ENCODE results near the gene EHD1. TPM values are rescaled to one million over a fixed set of nuclear protein-coding genes. Genes with fewer than 3 reads are reported as not detected.

EHD1 gene
- total RNA-seq, 1 donor from 2014 or later: 95.0 TPM

DNA sequence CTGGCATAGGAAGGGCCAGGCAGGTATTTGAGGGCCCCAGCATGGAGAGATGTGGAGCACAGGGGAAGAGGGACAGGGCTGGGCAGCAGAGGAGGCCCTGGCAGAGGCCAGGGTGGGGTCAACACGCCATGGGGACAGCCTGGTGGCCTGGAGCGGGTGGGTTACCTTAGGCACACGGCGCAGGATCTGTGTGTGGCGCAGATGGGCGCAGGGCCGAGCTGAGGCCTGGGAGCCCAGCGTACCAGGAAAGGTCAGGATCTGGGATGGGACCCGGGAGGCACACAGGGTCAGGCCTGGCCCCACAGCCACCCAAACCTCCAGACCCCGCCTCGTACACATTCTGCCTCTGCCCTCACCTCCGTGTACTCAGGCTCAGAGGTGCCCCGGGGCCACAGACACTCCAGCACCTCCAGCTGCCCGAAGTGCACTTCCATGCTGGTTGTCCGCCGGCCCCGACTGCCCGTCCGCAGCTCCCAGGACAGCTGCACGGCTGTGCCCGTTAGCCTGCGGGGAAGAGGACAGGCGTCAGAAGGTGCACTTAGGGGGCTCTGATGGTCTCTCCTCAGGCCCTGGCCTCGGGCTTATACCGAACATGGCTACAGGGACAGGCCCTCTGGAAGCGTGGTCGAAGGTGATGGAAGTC is 32.2 kb upstream of the EHD1 start:
- no peak for DNase-seq (ENCODE audit: low spot score)

DNA sequence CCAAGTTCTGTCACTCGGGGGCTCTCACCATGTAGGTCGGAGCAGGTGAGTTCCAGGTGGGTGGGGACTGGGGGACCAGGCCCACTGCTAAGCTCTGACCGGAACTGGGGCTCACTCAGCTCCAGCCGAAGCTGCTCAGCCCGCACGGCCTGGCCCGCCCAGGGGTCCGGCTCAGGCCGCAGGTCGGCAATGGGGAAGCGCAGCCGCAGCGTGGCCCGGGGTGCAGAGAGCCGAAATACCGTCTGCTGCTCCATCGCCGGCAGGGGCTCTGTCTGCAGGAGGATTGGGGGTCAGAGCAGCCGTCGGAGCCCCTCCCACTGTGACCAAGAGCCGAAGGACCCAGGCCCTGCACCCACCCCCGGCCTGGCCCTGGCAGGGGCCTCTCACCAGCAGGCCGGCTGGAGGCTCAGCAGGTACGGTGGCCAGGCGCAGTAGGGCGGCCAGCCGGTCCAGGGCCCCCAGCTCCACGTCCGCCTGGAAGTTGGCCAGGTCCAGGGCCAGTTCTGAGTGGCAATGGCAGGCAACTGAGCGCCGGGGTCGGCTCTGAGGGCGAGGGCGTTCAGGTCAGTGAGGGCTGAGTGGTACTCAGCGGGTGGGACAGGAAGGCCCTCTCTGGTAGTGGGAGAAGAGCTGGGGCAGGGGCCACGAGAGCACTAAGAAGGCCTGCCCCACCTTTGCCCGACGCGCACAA is 31.4 kb upstream of the EHD1 start:
- DNase-seq (ENCODE audit: low spot score): no peak

DNA sequence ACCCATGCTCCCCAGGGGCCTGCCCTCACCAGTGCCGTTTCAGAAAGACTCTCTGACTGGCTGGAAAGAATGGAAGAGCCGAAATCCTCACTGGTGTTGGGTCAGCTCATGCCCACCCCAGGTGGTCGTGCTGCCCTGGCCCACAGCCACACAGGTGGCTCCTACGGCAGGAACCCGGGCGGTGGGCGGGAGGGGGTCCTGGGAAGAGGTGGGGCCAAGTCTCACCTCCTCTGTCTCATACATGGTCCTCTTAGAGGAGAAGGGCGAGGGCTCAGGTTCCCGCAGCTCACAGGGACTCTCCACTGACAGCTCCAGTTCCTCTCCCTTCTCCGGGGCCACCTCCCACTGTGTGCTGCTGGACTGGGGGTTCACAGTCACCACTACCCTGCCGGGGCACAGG is 30.3 kb upstream of the EHD1 start:
- DNase-seq (ENCODE audit: low spot score): no peak

DNA sequence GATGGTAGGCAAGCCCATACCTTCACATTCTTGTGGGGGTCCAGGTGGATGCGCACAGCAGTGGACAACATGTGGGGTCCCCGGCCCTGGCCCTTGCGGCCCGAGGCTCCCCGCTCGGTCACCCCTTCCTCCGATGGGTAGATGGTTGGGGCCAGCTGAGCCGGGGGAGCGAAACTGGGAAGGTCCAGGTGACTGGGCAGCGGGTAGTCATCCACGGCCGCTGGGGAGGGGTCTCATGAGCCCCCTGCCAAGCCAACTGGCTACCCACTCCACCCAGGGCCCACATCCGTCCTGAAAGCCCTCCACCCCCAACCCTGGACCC is 27.9 kb upstream of the EHD1 start:
- no peak for DNase-seq (ENCODE audit: low spot score)

DNA sequence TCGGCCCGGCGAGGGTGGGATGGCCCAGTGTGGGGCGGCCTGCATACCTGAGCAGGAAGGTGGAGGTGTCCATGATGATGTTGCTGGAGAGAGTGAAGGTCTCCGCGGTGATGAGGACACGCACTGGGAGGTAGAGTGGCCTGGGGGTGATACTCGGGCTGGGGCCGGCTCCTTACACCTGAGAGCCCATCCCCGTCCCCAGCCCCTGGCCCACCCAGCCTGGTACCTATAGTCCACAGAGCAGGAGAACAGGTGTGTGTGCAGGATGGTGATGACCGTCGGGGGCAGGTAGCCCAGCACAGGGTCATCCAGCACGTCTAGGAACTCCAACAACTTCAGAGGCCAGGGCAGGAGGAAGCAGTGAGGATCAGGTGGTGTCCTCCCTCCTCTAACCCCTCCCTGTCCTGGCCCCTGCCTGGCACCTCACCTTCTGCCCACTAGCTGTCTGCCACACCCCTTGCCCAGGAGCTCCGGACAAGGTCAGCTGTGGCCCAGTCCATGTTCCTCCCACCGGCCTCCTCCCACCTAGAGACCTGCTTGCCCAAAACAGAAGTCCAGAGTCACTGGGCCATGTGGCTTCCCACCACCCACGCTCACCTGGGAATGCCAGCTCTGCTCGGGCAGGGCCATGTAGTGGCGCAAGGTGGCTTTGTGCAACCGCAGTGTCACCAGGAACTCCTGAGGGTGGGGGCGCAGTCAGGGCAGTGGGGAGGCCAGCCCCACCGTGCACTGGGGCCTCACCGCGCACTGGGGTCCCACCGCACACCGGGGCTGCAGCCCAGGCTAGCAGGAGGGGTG is 27.3 kb upstream of the EHD1 start:
- DNase-seq (ENCODE audit: low spot score): no peak

DNA sequence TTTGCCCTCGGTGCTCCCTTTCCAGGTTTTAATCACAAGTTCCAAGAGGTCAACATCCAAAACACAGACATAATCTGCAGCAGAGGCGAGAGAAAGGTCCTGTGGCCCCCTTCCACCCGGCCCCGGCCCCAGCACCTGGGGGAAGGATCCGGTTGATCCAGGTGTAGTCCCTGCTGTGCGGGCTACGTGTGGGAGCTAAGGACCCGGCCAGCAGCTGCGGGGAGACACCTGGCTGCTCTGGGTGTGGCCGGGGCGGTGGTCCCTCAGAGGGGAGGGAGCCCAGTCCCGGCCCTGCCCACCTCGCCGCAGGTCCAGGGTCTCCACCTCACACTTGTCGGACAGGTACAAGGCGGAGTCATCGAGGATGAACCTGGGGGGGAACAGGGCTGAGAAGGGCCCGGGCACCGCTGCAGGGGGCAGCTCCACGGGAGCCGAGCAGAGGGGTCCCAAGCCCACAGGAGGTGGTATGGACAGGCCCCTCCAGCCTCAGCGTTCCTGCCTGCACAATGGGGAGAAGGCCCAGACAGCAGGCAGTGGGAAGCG is 24.9 kb upstream of the EHD1 start:
- no peak for DNase-seq (ENCODE audit: low spot score)

DNA sequence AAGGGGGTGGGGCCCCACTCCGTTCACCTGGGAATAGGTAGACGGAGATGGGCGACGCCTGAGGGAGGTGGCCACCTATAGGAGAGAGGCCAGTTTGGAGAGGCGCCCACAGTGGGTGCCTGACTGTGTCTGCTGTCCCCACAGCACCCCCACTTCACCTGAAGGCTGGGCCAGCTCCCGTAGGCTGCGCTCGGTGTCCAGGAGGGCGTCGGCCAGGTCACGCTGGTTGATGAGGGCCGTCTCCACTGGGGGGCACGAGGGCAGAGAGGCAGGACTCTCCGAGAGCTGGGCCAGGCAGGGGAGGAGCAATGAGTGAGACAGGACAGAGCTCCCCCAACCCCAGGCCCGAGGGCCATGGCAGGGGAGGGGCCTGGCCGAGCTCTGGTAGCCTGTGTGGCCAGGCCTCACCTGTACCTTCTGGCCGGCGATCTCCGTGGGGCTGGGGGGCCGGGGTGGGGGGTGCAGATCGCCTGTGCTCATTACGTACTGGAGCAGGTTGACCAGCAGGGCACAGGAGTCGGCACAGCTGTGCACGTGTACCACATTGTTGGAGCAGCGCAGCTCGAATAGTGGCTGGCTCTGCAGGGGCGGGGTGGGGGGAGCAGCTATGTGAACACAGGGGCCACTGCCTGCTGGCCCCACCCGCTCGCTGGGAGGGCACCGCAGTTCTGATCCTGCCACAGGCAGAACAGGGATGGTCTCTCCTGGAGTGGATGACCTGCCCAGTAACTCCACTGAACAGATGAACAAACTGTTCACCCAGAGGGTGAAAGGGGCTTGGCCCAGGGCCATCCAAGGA is 23.9 kb upstream of the EHD1 start:
- DNase-seq (ENCODE audit: low spot score): no peak

DNA sequence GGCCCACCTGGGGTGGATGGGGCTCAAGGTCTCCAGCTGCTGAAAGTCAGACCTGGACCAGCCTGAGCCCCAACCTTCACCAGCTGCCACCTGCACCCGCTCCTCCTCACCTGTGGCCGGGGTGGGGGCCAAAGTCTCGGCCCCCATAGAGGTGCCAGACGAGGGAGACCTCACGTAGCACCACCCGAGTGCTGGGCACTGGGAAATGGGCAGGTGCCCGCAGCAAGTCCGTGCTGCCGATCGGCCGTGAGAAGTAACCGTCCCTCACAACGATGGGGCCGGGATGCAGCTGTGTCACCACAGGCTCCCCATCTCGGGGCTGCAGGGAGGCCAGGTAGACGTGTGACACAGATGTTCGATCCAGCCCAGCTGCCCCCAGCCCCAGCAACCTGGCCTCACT is 22.4 kb upstream of the EHD1 start:
- no peak for DNase-seq (ENCODE audit: low spot score)

DNA sequence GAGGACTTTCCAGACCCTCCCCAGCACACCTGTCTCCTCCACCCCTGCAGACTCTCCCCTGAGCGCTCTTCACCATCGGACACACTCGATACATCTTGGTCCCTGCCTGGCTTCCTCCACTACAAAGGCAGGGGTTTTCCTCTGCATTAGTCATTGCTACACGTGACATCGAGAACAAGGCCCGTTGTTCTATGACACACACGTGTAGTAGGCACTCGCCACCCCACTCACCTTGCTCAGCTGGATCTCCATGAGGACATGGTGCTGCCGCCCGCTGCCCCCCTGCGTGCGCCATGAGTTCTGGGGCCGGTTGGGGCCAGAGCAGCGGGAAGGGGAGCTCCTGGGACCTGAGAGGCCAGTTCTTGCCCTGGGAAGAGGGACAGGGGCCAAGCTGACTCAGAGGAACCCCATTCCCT is 21.9 kb upstream of the EHD1 start:
- DNase-seq (ENCODE audit: low spot score): no peak

DNA sequence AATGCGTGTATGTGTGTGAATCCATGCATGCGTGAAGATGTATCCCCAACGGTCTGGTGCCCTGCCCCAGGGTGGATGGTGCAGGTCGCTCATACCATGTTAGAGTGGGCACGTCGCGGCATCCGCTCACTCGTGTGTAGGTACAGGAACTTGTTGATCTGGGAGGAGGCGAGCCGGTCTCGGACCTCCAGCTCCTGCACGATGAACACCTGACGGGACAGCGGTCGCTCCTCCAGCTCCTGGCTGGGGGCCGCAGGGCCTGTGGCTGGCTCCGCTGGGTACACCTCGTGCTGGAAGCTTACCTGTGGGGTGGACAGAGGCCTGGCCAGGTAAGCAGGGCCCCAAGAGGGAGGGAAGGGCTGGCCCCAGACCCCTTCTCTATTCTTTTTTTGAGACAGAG is 20.1 kb upstream of the EHD1 start:
- no peak for DNase-seq (ENCODE audit: low spot score)

DNA sequence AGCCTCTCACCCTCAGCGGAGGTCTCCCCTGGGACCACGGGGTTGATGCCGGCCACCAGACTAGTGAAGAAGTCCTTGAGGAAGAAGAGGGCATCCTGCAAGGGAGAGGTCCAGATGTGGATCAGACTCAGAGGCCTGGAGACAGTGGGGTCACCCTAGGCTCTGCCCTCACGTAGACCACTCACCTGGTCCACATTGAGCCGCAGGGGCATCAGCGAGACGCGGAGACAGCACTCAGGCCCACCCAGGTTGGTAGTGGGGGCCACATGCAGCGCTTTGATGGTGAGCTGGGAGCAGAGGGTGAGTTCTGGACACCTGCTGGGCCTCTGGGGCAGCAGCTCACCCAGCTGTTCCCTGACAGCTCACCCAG is 19.6 kb upstream of the EHD1 start:
- no peak for DNase-seq (ENCODE audit: low spot score)

DNA sequence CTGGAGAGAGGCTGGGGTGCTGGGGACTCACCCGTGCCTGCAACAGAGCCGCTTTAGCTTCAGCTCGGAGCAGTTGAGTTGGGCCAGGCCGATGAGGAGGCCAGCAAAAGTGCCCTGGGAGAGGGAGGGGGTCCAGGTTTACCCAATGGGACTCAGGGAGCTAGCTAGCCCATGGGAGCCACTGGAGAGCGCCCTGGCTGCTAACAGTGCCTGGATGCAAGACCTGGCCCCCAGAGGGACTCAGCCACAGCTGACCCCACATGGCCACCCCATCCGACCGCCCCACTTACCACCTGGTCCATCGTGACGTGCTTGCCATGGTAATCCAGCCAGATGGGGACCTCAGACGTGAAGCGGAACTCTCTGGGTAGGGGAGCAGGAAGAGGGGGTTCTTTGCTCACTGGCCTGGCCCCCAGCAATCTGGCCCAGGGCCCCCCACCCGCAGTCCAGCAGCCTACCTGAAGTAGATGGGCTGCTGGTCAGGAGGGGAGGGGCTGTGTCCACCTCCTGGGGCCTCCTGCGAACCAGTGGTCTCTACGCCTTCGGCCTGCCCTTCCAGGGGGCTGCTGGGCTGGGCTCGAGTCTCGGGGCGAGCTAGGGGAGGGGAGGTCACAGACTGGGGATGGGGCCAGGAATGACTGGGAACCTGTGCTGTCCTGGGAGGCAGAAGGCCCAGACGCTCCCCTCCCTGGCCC is 19.1 kb upstream of the EHD1 start:
- DNase-seq (ENCODE audit: low spot score): no peak

DNA sequence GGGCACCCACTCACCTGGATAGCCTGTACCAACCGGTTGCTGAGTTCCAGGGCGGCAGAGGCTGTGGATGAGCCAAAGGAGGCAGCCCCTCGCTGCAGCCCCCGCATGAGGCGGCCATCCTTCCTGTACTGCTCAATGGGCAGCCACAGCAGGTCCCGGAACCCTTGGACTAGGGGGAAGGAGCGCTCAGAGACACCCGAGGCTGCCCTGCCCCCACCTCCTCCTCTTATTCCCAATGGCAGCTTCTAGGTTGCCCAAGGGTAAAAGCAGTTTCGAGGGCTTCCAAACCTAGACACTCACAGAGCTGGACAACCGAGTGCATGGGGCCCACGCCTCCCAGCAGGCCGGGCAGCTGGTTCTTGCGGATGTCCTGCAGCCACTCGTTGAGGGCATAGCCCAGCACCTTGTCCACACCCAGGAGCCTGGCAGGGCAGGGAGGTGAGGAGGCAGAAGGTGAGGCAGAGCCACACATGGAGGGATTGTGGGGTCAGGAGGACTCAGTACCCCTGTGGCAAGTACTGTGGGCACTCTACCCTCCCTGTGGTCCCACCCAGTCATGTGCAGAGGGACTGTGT is 18.1 kb upstream of the EHD1 start:
- no peak for DNase-seq (ENCODE audit: low spot score)

DNA sequence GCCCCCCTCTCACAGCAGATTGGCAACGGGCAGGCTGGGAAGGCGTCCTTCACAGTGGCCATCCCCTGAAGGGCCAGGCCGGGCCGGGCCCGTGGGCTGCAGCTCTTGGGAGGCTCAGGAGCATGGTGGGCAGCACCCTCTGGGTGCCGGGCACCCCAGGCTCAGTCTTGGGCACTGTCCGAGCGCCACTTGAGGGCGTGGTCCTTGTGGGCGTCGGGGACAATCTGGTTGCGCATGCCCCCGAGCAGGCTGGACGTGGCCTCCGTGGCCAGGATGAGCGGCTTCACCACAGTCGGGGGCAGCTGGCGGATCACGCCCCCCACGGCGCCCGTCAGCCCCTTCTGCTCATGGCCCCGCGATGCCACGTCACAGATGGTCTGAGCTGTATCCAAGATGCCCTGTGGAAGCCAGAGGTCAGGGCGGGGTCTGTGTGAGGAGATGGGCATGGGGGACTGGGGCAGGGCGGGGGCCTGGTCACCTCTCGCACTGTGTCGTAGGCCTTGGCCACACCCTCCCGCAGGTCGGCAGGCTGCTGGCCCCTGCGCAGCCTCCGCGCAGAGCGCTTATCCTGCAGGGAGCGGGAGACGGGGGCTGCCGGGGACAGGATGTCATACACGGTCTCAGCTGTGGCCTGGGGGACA is 16.5 kb upstream of the EHD1 start:
- DNase-seq (ENCODE audit: low spot score): no peak

DNA sequence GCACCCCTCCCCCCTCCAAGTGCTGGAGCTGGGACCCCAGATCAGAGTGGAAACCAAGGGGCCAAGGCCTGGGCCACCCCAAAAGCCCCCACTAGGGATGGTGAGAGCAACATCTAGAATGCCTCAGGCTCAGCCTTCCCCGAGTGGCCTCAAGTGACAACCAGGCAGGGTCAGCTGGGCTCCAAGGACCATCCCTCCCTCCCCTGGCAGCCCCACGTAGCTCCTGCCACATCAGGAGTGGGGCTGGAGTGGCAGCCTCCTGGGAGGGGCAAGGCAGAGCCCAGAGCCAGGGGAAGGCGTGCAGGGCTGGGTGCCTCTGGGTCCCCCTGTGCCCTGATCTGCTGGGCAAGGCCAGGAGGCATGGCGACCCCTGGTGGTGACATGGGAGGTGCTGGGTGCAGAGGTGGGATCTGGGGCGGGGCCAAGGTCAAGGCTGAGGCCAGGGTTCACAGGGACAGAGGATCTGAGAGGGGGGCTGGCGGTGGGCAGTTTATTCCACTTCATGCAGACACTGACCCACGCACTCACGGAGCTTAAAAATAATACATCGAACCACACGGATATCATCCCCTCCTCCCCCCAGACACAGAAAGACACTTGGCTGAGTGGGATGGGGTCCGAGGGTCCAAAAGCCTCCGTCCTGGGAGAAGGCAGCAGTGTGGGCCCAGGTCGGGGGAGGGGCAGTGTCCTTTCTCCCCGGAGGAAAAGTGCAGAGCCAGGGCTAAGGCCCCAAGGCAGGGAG is 15.8 kb upstream of the EHD1 start:
- DNase-seq (ENCODE audit: low spot score): peak; percentile 96

DNA sequence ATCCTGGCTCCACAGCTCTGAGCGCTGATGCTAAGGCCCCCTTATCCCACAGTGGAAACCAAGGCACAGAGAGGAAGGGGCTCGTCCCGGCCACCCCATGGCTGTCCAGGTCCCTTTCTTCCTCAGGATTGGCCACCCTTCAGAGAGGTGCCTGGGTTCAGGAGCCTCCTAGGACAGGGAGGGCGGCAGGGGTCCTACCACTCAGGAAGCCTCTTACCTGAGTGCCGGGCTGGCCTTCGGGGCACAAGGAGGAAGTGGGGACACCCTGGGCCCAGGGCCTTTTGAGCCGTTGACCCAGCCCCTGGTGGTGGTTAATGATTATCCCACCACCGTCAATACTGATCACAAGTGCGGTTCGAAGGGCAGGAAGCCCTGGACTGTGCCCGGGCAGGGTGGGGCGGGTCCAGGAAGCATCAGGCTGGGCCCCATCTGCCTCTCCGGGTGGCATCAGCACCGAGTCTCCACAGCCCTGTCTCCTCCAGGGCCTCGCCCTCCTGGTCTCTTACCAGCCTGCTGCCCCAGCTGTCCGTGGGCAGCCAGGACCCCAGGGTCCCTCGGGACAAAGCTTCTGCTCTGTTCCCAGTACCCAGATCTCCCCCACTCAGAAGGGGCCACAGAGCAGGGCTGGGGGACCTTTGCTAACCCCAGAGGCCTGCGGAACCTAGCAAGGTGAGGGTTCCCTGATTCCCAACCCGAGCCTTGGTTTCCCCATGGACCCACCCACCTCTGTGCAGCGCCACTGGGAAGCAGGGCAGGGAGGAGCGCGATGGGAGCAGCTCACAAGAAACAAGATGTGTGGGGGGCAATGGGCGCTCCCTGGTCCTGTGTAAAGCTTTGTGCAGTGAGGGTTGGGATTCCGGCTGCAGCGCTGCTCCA is 15.0 kb upstream of the EHD1 start:
- DNase-seq (ENCODE audit: low spot score): no peak

DNA sequence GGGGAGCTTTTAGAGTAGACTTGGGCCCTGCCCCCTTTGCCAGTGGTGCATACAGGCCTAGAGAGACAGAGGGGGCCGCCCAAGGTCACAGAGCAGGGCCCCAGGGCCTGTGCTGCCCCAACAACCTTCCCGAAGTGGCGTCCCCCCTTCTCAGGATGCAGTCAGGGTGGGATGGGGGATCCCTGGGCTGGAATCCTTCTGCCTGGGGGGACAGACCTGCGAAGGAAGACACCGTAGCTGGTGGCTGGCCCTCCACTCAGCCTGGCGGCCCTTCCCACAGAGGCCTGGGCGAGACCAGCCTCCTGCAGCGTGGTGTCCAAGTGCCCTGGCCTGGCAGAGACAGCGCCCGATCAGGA is 14.4 kb upstream of the EHD1 start:
- no peak for DNase-seq (ENCODE audit: low spot score)

DNA sequence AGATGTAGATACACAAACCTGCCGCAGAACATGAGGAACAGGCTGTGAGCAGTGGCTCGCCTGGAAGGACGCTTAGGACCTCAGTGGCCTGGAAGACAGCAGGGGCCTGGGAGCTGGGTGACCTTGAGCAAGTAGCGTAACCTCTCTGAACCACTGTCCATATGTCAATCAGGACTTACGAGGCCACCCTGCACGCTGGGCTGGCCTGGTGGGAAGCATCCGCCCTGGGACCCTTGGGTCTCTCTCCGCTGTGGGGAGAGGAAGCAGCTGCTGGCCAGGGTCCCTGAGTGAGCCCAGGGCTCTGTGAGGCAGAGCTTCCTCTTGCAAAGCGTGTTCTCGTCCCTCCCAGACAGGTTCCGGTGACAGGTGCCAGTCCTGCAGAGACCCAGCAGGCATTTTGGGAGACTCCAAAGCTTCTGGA is 14.0 kb upstream of the EHD1 start:
- DNase-seq (ENCODE audit: low spot score): no peak
